SK-N-MC (cell line): Measurements from ENCODE around the gene ATG9B.

Experiments used
- DNase-seq: peaks from one replicate; pipeline ENCODE4 v3.0.0-alpha.2; 2011; ENCODE audit warnings: low read depth, low spot score
- H3K27ac ChIP-seq: fragments of 200-600 bp; sonication (generic); 2 replicates; pipeline ENCODE4 v1.5.1; 2016; ENCODE audit warnings: mixed run types
- H3K36me3 ChIP-seq: fragments of 200-600 bp; sonication (generic); 2 replicates; pipeline ENCODE4 v1.6.1; 2017; ENCODE audit warnings: antibody characterized with exemption, low read length, mixed read lengths; ENCODE audit not compliant: insufficient read depth
- H3K4me3 ChIP-seq: fragments of 200-600 bp; sonication (generic); 2 replicates; pipeline ENCODE4 v1.5.1; 2016
- H3K9ac ChIP-seq: fragments of 200-600 bp; sonication (generic); 2 replicates; pipeline ENCODE4 v1.8.0; 2017; ENCODE audit warnings: mixed run types, mixed read lengths; ENCODE audit not compliant: insufficient read length
- H3K9me3 ChIP-seq: fragments of 200-600 bp; sonication (generic); 2 replicates; pipeline ENCODE4 v1.6.1; 2017; ENCODE audit warnings: low read depth, mild to moderate bottlenecking, antibody characterized with exemption, low read length, moderate library complexity, mixed read lengths
- EZH2 ChIP-seq: fragments of 200-600 bp; sonication (generic); IDR thresholded peaks from one replicate; pipeline ENCODE4 v1.6.1; 2017; ENCODE audit warnings: antibody characterized with exemption
- FOXP2 ChIP-seq: optimal IDR thresholded peaks from 2 replicates; pipeline ENCODE3; 2011; ENCODE audit warnings: mild to moderate bottlenecking, moderate library complexity; ENCODE audit not compliant: insufficient read depth; ENCODE audit errors: extremely low read length, control extremely low read depth
- POLR2AphosphoS5 ChIP-seq: IDR thresholded peaks from 2 replicates; pipeline ENCODE4 v1.6.1; 2012; ENCODE audit warnings: mild to moderate bottlenecking, low read depth, low read length, borderline replicate concordance

Gene ATG9B

DNA sequence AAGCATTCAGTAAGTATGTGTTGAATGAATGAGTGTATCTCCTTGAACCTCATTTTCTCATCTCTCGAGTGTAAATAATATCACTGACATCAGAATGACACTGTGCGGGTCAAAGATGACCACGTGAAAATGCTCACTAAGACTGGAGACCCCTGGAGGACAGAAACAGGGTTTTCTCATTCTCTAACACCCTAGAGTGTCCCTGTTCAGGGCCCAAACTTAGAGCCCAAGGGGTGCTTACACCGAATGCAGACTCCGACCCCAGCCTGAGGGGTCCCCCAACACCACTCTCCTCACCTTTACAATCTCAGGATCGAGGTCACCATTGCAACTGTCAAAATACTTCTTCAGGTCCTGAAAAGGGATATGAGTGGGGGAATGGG, 32.0 kb upstream of the ATG9B start:
- Histone ChIP-seq H3K4me3 (no peak overlapping the region), H3K9ac (no peak overlapping the region), H3K27ac (no peak overlapping the region), H3K9me3 (no peaks in the 10 kb centered on the region), H3K36me3 (no peaks in the 10 kb centered on the region)
- TF ChIP-seq EZH2 (no peak), POLR2AphosphoS5 (no peak), FOXP2 (no peak)
- no peak for DNase-seq

DNA sequence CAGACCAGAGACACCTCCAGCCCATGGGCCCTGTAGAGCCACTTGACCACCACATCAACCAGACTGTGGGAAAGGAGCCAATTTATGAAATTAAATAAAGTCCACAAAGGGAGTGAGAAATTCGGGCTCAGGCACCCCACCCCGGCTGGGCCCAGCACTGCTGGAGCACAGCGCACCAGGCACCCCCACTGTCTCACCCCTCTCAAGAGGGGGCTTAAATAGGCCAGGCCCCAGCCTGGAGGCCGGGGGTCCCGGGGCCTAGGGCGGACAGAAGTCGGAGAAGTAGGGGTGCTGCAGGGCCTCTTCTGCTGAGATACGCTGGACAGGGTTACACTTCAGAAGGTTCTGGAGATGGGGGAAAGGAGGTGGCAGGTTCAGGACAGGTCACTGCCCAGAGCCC, 29.5 kb upstream of the ATG9B start:
- H3K27ac ChIP-seq: no peak overlapping the region
- no peak overlapping the region for H3K9ac ChIP-seq
- H3K36me3 ChIP-seq: no peaks in the 10 kb centered on the region
- no peak overlapping the region for H3K4me3 ChIP-seq
- TF ChIP-seq EZH2: no peak
- TF ChIP-seq FOXP2: no peak
- no peak for TF ChIP-seq POLR2AphosphoS5
- no peaks in the 10 kb centered on the region for H3K9me3 ChIP-seq
- DNase-seq: no peak

DNA sequence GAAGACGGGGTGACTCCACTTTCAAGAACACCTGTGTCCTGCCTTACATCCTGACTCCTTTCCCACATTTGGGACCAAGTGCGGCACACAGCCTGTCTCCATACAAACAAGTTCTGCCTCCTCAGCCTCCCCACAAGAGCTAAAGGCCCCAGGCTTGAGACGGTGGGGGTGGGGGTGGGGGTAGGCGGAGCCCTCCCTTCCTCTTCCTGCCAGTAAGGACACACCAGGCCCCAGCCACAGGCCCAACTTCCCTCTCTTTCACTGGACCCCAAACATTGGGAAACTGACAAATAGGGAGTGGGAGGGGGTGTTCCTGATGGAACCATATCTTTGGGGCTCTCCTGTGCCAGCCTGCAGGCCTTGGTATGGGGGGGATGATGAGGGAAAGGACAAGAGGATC, 28.8 kb upstream of the ATG9B start:
- no peak for TF ChIP-seq POLR2AphosphoS5
- no peak overlapping the region for H3K4me3 ChIP-seq
- no peak for DNase-seq
- no peak overlapping the region for H3K9ac ChIP-seq
- H3K27ac ChIP-seq: no peak overlapping the region
- H3K36me3 ChIP-seq: no peaks in the 10 kb centered on the region
- no peaks in the 10 kb centered on the region for H3K9me3 ChIP-seq

DNA sequence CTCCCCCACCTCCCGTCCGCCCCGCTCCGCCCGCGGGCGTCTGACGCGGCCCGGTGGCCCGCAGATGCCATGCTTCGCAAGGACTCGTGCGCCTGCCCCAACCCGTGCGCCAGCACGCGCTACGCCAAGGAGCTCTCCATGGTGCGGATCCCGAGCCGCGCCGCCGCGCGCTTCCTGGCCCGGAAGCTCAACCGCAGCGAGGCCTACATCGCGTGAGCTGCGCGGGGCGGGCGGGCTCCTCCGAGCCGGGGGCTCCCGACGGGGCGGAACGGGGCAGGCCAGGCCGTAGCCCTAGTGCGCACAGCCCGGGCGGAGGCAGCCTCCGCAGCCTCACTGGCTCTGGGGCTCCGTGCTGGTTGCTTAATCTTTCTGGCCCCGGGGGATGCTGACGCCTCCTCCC, 26.8 kb upstream of the ATG9B start:
- Histone ChIP-seq H3K9me3 (no peaks in the 10 kb centered on the region), H3K9ac (no peak overlapping the region), H3K36me3 (no peaks in the 10 kb centered on the region), H3K27ac (no peak overlapping the region), H3K4me3 (peak overlapping the region; percentile 59)
- TF ChIP-seq FOXP2 (peak; percentile 23), POLR2AphosphoS5 (no peak)
- no peak for DNase-seq

DNA sequence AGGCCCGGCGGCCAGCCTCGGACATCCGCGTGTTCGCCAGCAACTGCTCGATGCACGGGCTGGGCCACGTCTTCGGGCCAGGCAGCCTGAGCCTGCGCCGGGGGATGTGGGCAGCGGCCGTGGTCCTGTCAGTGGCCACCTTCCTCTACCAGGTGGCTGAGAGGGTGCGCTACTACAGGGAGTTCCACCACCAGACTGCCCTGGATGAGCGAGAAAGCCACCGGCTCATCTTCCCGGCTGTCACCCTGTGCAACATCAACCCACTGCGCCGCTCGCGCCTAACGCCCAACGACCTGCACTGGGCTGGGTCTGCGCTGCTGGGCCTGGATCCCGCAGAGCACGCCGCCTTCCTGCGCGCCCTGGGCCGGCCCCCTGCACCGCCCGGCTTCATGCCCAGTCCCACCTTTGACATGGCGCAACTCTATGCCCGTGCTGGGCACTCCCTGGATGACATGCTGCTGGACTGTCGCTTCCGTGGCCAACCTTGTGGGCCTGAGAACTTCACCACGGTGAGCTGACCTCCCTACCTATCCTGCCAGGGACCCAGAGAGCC, 24.7 kb upstream of the ATG9B start:
- H3K9me3 ChIP-seq: no peaks in the 10 kb centered on the region

DNA sequence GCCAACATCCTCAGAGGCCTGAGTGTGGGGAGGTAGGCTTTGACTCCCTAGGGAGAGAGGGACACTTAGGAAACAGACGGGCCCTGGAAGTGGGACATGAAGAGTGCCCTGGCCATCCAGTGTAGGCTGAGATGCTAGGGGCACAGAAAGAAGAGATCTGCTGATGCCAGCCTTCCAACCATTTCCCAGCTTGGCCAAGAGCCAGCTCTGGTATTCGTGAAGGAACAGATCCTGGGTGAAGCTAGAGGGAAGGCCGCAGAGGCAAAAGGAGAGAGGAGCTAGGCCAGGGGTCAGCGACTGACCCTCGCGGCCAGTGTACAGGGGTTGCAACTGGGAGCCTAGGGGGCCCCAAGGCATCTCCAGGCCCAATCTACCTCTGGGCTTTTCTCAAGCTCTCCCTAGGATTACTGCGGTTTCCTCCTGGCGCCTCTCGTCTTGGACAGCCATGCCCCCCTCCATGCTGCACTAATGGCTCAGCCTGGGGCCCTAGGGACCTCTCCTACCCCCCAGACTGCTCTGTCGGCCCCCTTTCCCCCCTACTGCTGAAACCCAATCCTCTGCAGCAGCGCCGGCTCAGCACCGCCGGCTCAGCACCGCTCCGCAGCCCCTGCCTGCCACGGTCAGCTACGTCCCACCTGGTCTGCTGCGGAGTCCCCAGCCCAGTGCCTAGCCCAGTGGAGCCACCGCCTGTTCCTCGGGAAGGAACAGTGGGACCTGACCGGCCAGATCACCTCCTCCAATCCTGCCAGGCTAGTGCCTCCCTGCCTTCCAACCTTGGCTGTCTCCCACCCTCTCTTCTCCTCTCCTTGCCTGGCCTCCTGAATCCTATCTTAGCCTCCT, 23.9 kb upstream of the ATG9B start, which contains the start of gene ASIC3:
TSS of gene ASIC3 (plus strand) at position 556 of the 840 bp plus-strand sequence. CDS start 355 bp downstream, outside the sequence.
- Histone ChIP-seq H3K27ac (no peak within 1 kb of the TSS), H3K9me3 (no peaks in the 10 kb centered on the region), H3K36me3 (no peaks in the 10 kb centered on the region), H3K4me3 (no peak within 1 kb of the TSS), H3K9ac (no peak within 1 kb of the TSS)
- DNase-seq: no peak
- TF ChIP-seq EZH2: no peak
- TF ChIP-seq FOXP2: no peak
- no peak for TF ChIP-seq POLR2AphosphoS5

More for the DNA sequence above, 24.7 kb upstream of the ATG9B start:
- Histone ChIP-seq H3K27ac (no peak overlapping the region), H3K4me3 (no peak overlapping the region), H3K36me3 (no peaks in the 10 kb centered on the region), H3K9ac (no peak overlapping the region)
- no peak for DNase-seq
- TF ChIP-seq FOXP2 (no peak), EZH2 (no peak), POLR2AphosphoS5 (no peak)

DNA sequence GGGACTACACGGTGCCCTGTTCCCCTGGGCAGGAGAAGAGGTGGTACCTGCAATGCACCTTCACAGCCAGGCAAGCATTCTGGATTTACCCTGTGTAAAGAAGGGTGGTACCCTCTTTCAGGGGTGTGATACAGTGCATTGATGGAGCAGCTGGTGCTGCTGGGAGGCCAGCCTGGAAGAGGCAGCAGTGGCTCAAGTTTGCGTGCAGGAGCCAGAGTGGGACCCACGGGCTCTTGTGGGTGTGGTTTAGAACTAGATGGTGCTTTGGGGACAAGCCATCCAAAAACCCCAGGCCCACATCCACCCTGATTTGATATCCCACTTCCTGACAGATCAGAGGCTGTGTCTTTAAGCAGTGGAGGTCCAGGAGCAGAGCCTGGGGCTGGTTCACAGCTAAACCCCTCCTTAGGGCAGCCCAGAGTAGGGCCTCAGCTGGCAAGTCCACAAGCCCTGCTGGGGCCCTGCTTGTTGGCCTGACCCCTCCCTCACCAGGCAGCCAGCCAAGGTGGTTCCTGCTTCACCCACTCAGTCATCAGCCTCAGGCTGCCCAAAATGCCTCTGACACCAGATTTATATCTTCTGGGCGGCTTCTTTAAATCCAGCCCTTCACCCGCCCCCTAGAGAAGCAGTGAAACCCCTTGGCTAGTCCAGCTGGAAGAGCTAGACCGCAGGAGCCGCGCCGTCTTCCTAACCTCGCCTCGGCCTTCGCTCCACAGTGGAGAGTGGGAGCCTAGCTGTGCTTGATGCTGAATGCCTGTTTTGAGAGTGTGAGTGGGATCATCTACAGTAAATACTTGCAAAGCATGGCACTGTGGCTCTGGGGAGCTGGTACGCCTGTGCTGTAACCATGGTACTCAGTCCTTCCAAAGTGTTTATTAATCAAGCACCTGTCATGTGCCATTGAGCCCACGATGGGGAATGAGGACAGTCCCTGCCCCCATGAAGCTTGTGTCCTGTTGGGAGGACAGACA, 22.6 kb upstream of the ATG9B start:
- no peak overlapping the region for H3K27ac ChIP-seq
- no peaks in the 10 kb centered on the region for H3K9me3 ChIP-seq
- H3K36me3 ChIP-seq: no peaks in the 10 kb centered on the region
- TF ChIP-seq POLR2AphosphoS5 (no peak; the same call in 1 of the 2 replicates), EZH2 (no peak), FOXP2 (no peak)
- H3K9ac ChIP-seq: no peak overlapping the region
- no peak for DNase-seq
- no peak overlapping the region for H3K4me3 ChIP-seq

DNA sequence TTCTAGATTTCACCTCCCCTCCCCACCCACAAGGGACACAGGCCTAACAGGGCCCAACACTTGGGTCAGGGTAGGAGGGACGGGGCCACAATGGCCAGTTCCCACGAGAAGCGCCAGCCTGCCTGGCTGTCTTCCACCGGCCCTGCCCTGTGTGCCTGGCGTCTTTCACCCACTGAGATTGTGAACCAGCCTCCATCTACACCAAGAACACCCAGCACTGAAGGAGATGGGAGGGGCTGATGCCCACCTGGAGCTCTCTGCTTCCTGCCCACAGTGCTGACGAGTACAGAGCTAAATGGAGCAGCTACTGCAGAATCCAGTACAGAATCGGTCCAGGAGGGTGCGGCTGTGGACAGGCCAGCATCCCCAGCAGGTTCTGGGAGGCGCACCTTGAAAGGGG, 21.7 kb upstream of the ATG9B start:
- no peak overlapping the region for H3K4me3 ChIP-seq
- no peak overlapping the region for H3K9ac ChIP-seq
- H3K36me3 ChIP-seq: no peaks in the 10 kb centered on the region
- no peak for TF ChIP-seq EZH2
- no peak for TF ChIP-seq POLR2AphosphoS5
- TF ChIP-seq FOXP2: no peak
- no peak overlapping the region for H3K27ac ChIP-seq
- no peaks in the 10 kb centered on the region for H3K9me3 ChIP-seq
- no peak for DNase-seq
